ENCODE measurements around the gene WDFY2. TPM values are rescaled to one million over a fixed set of nuclear protein-coding genes. Genes with fewer than 3 reads are reported as not detected.

Gene WDFY2
- total RNA-seq, 6 donors from 2014 or later: 13.4 to 34.0 (median 18.8) TPM

DNA sequence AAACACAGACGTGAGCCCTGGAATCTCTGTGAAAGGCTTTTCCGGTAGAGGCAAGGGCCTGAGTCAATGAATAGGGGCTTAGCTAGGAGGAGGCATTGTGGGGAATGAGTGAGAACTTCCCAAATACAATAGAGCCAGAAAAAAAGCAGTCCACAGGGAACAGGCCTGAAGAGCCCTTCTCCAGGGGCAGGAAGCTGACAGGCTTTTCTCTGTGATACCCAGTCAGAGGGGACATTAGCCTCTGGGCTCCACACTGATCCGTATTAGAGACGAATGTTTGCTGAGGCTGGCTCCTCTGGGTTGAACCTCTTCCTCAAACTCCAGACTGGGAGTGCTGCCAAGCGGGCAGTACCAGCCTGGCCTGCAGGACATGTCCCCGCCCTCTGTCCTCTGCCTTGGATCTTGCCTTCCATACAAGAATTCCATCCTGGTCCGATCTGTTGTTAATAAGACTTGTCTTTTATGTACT lies 217.4 kb downstream of the WDFY2 start:
- no peaks in the 10 kb centered on the region for H3K36me3 ChIP-seq
- no peak overlapping the region for H3K4me3 ChIP-seq
- DNase-seq (peak in 1 of 2 donors; percentile 89), ATAC-seq (ENCODE audit: low FRiP score in 2 of 2) (peak in 1 of 2 donors; percentile 8)
- TF ChIP-seq POLR2AphosphoS5 (IDR thresholded peaks at IDR 0.05) (peak in 1 of 2 donors; percentile 6), EP300 (IDR thresholded peaks at IDR 0.05) (no peak), CTCF (IDR thresholded peaks at IDR 0.05) (peak in 3 of 6 experiments; percentile 21 to 31 (median 27)), POLR2A (IDR thresholded peaks at IDR 0.05) (no peak)
- 35 to 45% methylated on average over 7 of the region's 7 CpGs for WGBS, 2 donors
- peak overlapping the region; percentile 66 to 100 (median 98) for H3K27ac ChIP-seq
- H3K27me3 ChIP-seq: no peaks in the 10 kb centered on the region
- peaks cover 32 to 45% (median 40%) of the 10 kb centered on the region in 4 donors for H3K4me1 ChIP-seq
- no peaks in the 10 kb centered on the region for H3K9me3 ChIP-seq

- WGBS, 2 donors: 55 to 58% methylated on average over 8 to 9 of the region's 9 CpGs
- peak overlapping the region; percentile 97 to 100 (median 100) for H3K27ac ChIP-seq
- H3K4me3 ChIP-seq: peak overlapping the region in 3 of 4 donors; percentile 59 to 78 (median 76)
- TF ChIP-seq POLR2AphosphoS5 (IDR thresholded peaks at IDR 0.05) (no peak), CTCF (IDR thresholded peaks at IDR 0.05) (no peak), EP300 (IDR thresholded peaks at IDR 0.05) (no peak), POLR2A (IDR thresholded peaks at IDR 0.05) (no peak)
- H3K4me1 ChIP-seq: peaks cover 32 to 45% (median 40%) of the 10 kb centered on the region in 4 donors
- no peak for DNase-seq
- no peaks in the 10 kb centered on the region for H3K9me3 ChIP-seq
- no peaks in the 10 kb centered on the region for H3K36me3 ChIP-seq
- ATAC-seq (ENCODE audit: low FRiP score in 2 of 2): no peak
- no peaks in the 10 kb centered on the region for H3K27me3 ChIP-seq
Measured at GRCh38 chr13:51802631-51803418, 218.6 kb downstream of the WDFY2 start.

- Histone ChIP-seq H3K27me3 (no peaks in the 10 kb centered on the region), H3K9me3 (no peaks in the 10 kb centered on the region), H3K36me3 (no peaks in the 10 kb centered on the region), H3K4me3 (peak within 1 kb of the TSS; percentile 59 to 78 (median 72)), H3K4me1 (peaks cover 32 to 45% (median 40%) of the 10 kb centered on the region in 4 donors), H3K27ac (peak within 1 kb of the TSS; percentile 97 to 100 (median 100))
- TF ChIP-seq POLR2AphosphoS5 (IDR thresholded peaks at IDR 0.05) (peak; percentile 70 to 88), POLR2A (IDR thresholded peaks at IDR 0.05) (peak in 3 of 4 donors; percentile 88 to 99 (median 98)), CTCF (IDR thresholded peaks at IDR 0.05) (peak; percentile 9 to 38 (median 23)), EP300 (IDR thresholded peaks at IDR 0.05) (peak in 1 of 4 donors; percentile 78)
- peak; percentile 95 to 98 for DNase-seq
- peak; percentile 94 to 96 for ATAC-seq (ENCODE audit: low FRiP score in 2 of 2)
- WGBS, 2 donors: 1% methylated on average over 8 to 43 of the region's 91 CpGs
Measured at GRCh38 chr13:51803422-51804294, 219.4 kb downstream of the WDFY2 start, which contains the start of gene DHRS12. DHRS12 (minus strand) TSS chr13:51804163; CDS start chr13:51799659, 4,504 bp downstream.

GRCh38 chr13:51804295-51805172 lies 220.3 kb downstream of the WDFY2 start:
- Histone ChIP-seq H3K36me3 (no peaks in the 10 kb centered on the region), H3K4me1 (peaks cover 32 to 45% (median 40%) of the 10 kb centered on the region in 4 donors), H3K4me3 (peak overlapping the region; percentile 59 to 78 (median 72)), H3K27me3 (no peaks in the 10 kb centered on the region), H3K27ac (peak overlapping the region; percentile 97 to 100 (median 100)), H3K9me3 (no peaks in the 10 kb centered on the region)
- no peak for ATAC-seq (ENCODE audit: low FRiP score in 2 of 2)
- 16 to 31% methylated on average over 13 to 31 of the region's 31 CpGs for WGBS, 2 donors
- TF ChIP-seq CTCF (IDR thresholded peaks at IDR 0.05) (no peak), POLR2AphosphoS5 (IDR thresholded peaks at IDR 0.05) (peak in 1 of 2 donors; percentile 3)
- no peak for DNase-seq

Data from upper lobe of left lung (tissue), 6 donors.